ENCODE measurements around the gene SLC16A5. TPM values are rescaled to one million over a fixed set of nuclear protein-coding genes. Genes with fewer than 3 reads are reported as not detected.
"Not testable (repeated sequence)": the region's sequence is repeated elsewhere in the genome, so short reads cannot be mapped to it uniquely, and the experiment has no call there.

Gene SLC16A5
- total RNA-seq, 1 experiment from 2014 or later = not detected

- no peak for DNase-seq (ENCODE audit: low spot score)
Observed at GRCh38 chr17:75064040-75064439, 23.7 kb upstream of the SLC16A5 start.

DNA sequence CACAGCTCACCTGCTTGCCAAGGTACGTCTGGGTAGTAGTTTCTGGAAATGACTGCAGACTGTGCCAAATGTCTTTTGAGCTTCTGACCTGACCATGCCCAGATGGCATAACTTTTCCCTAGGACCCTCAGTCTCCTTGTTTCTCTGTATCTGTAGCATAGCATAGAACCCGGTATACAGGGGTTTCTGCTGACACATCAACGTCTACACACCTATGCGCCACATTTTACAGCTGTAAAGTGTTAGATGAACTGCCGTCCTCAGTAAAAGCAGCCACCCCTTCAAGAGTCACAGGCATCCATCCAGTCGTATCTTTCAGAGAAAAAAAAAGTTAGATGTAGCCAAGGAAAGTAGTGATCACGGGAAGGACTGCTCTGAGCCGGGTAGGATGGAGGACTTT, 23.3 kb upstream of the SLC16A5 start:
- no peak for DNase-seq (ENCODE audit: low spot score)

DNA sequence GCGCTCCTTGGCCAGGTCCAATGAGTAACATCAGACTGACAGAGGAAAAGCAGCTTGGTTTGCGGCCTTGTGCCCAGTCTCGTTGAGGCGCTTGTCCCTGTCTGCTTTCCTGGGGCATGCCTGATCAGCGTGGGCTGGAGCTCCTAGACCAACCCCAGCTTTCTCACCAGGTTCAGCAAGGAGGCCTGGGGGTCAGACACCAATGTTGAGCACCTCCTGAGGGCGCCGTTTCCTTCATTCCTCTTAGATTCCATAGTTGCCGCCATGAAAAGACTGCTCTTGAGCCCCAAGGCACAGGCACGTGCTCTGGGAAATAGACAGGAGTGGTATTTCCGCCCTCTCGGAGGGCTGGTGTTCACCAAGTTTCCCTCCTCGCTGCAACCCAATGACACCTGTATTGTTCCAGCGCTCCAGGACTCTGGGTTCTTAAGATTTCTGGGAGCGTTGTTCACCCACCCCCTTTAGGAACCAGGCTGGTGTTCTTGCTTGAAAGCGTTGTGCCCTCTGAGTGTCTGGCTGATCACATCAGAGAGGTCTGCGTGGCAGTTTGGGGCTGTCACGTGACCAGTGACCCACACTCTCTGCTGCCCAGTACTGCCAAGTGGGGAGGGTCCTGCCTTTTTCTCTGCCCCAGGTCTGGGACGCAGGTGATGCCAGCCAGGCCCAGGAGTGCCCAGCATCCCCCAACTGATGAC, 22.7 kb upstream of the SLC16A5 start:
- DNase-seq (ENCODE audit: low spot score) = no peak

DNA sequence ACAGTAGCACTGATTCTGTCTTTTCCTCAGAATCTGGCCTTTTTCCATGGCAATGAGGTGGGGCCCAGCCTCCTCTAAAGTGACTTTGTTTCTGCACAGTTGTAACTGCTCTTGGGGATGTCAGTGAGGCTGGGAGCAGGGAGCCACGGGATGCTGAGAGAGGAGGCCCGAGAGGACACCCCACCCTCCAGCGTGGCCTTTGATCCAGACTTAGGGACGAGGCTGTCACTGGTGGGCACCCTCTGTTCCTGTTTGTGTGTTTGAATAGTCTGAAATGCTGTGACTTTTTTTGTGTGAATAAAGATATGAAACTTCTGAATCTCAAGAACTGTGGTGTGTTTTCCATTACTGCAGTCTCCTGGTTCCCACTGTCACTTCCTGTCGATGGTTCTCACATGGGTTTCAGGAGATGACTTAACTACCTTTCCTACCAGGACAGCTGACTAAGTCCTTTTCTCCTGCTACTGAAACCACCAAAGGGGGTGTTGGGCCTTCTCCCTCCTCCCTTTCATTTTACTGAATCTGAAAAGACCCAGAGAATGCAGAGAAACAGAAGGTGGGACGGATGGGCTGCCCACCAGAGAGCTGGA, 22.1 kb upstream of the SLC16A5 start:
- no peak for DNase-seq (ENCODE audit: low spot score)

GRCh38 chr17:75067856-75068255, 19.9 kb upstream of the SLC16A5 start:
- peak; percentile 60 for DNase-seq (ENCODE audit: low spot score)

DNA sequence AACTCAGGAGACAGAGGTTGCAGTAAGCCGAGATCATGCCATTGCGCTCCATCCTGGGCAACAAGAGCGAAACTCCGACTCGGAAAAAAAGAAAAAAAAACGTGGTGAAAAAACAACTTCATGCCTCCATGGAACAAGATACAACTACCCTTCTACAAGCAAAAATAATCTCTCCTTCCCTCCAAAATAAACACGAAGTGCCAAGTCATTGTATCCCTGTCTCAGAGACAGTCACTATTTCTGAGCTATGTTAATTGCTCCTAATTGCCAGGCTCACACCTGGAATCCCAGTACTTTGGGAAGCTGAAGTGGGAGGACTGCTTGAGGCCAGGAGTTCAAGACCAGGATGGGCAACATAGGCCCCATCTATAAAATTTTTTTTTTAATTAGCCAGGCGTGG, 19.0 kb upstream of the SLC16A5 start:
- no peak for DNase-seq (ENCODE audit: low spot score)

- DNase-seq (ENCODE audit: low spot score) = no peak
Observed at GRCh38 chr17:75069783-75070182, 18.0 kb upstream of the SLC16A5 start.

DNA sequence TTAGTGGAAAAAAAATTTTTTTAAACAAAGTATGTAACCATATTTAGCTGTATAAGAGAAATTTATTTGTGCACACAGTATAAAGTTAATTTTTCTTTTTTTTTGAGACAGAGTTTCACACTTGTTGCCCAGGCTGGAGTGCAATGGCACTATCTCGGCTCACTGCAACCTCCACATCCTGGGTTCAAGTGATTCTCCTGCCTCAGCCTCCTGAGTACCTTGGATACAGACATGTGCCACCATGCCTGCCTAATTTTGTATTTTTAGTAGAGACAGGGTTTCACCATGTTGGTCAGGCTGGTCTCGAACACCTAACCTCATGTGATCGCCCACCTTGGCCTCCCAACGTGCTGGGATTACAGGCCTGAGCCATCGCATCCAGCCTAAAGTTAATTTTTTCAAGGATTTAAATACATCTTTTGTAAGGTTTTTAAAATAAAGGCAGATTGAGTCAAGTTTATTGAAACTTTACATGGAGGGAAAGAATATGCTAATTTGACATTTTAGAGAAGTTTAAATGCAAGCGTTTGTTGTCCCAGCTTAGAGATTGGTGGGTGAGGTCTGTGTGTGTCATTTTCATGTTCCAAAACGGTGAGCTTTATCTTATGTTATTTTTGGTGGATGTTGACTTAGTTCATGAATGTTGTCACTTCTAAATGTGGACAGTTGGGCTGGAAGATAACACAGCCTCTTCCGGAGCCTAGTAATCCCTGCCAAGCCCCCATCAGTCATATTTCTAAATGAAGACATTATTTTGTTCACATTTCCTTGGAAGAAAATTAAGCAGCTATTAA, 16.1 kb upstream of the SLC16A5 start:
- not testable (repeated sequence) for DNase-seq (ENCODE audit: low spot score)

DNA sequence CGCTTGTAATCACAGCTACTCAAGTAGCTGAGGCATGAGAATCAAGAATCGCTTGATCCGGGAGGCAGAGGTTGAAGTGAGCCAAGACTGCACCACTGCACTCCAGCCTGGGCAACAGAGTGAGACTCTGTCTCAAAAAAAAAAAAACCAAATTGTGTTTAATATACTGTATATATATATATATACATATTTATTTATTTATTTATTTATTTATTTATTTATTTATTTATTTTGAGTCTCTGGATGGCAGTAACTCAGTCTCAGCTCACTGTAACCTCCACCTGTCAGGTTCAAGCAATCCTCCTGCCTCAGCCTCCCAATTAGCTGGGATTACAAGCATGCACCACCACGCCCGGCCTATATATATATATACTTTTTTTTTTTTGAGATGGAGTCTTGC, 14.8 kb upstream of the SLC16A5 start:
- not testable (repeated sequence) for DNase-seq (ENCODE audit: low spot score)

GRCh38 chr17:75073618-75074047, 14.1 kb upstream of the SLC16A5 start:
- DNase-seq (ENCODE audit: low spot score) = no peak

GRCh38 chr17:75074532-75074931, 13.2 kb upstream of the SLC16A5 start:
- DNase-seq (ENCODE audit: low spot score) = no peak

DNA sequence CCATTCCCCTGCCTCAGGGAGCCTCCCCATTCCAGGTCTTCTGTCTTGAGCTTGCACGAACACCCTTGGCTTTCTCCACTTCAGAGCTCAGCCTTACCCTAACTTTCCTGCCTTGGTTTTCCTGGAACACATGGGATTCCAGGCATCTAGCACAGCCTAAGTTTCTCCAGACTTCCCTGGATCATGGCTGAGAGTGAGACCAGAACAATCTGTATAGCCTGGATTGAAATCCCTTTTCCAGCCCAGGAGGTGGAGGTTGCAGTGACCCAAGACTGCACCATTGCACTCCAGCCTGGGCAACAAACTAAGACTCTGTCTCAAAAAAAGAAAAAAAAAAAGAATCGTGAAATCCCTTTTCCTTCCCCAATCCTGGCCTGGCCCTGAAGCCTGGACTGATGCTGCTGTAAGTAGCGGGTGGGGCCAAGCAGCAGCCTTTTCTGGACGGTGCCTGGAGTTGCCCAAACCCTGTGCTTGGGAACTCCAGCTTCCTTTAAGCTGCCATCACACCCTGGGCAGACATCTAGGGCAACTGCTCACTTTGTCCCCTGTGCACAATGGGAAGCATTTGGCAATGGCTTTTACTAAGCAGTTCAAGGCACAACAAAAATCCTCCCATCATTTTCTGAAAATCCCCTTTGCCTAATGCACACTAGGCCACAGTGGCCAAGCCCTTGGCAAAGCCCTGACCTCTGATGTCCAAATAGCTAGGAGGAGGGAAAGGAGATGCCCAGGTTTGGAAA, 12.0 kb upstream of the SLC16A5 start:
- DNase-seq (ENCODE audit: low spot score) = no peak

GRCh38 chr17:75077072-75077495, 10.7 kb upstream of the SLC16A5 start:
- no peak for DNase-seq (ENCODE audit: low spot score)

DNA sequence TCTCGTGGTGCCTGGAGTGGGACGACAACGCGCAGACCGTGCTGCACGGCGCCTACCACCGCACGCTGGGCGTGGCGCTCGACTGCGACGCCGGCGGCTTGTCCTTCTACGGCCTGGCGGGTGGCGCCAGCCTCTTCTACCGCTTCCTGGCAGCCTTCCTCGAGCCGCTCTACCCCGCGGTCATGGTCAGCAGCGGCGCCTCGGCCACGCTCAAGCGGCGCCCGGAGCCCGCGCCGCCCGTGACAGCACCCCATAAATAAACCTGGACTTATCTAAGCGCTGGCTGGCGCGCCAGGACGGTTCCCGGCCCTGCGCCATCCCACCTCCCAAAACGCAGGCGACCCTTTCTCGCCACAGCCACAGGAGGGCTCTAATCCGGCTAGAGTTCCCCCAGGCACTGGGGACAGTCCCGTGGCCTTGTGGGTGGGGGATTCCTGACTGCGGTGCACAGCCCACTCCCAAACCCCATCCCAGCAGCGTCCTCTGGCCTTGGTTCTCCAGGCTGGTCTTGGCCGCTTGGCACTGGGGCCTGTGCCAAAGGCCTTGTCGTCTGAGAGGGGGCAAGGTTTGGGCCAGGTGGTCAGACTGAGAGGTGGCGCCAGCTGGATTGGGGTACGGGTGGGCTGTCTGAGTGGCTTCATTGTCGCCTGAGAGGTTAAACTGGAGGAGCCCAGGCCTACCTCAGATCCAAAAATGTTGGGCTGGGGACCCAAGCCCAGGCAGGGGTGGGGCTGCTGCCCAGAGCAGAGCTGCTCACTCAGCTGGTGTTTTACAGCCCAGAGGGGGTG, 10.1 kb upstream of the SLC16A5 start:
- no peak for DNase-seq (ENCODE audit: low spot score)

- DNase-seq (ENCODE audit: low spot score) = peak; percentile 67
Observed at GRCh38 chr17:75078284-75079022, 9.3 kb upstream of the SLC16A5 start.

- no peak for DNase-seq (ENCODE audit: low spot score)
Observed at GRCh38 chr17:75079023-75079373, 8.8 kb upstream of the SLC16A5 start.

DNA sequence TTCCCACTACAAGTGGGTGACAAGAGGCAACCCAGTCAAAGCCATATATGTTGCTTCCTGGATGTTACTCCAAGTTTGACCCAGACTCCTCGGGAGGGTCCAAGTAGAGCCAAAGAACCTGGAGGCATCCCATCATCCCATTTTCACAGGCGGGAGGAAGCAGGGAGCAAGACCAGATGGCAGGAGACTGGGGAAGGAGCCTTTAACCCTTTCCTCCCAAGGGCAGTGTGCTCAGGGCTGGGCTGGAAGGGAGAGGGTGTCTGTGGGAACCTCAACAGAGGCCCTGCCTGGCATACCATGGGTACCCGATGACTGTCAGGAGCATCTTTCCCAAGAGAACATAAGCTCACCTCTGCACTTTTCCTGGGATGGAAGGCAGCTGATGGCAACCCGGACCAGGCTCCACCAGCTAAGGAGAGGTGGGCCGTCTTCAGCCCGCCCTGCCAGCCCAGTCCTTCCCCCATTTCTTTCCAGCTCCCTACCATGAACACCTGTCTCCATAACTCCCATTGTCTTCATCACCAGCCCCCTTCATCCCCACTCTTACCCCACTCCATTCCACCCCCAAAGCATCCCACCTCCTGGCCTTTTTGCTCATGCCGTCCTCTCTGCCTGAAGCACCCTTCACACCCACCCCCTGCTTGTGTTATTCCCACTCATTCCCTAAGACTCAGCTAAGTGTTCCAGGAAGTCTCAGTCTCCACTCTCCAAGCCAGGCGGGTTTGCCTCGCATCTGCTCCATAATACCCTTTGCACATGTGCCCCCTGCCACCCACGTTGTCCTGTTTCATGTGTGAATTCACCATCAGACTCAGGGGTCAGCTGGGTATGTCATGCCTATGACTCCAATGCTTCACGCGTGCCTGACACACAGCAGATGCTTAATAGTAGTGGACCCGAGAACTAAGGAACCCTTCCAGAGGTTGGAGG, 5.9 kb upstream of the SLC16A5 start:
- DNase-seq (ENCODE audit: low spot score) = no peak

DNA sequence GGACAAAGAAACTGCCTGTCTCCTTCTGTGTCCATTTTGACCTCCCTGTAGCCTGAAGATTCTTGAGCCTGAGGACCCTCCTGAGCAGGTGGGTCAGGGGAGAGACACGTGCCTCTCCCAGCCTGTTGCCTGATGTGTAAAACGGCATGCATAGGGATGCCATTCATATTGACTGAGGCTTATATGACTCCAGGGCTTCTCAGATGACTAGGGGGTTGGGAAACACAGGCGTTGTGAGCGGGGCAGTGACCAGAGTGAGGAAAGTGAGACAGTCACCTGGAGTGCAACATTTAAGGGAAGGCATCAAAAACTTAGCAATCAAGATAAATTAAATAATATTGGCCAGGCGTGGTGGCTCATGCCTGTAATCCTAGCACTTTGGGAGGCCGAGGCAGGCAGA, 5.1 kb upstream of the SLC16A5 start:
- no peak for DNase-seq (ENCODE audit: low spot score)

DNA sequence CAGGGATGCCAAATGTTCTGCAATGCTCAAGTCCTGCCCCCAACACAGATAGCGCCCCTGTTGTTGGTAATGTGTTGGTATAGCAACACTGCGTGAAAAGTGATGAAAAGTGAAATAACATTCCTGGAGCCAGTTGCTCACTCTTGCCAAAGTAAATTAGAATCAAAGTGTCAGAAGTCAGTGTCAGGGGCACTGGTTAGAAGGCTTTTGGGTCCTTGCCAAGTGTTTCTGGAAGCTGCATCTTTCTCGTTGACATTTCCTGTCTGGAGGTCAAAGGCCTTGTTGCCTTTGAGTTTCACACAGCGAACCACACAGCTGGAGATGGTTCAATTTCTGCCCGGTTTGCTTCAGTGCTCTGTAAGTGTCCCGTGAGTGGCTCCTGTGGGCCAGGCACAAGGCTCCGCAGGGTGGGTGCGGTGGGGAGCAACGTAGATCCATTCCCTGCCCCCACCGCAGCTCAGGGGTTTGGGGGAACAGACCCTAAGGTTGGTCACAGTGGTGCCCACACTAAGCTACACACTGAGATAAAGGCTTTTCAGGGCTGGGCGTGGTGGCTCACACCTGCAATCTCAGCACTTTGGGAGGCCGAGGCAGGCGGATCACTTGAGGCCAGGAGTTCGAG, 3.6 kb upstream of the SLC16A5 start:
- no peak for DNase-seq (ENCODE audit: low spot score)
